Cardiac fibroblast (primary cell): ENCODE data around the gene BTK.

Experiments
- DNase-seq, 2 donors: peaks; one replicate each; pipeline versions ENCODE4 v3.0.0 to v3.0.0-alpha.2; 2010; ENCODE audit warnings: low read depth in 2 of 2
- H3K4me3 ChIP-seq, 2 donors: replicated peaks in 1 of 2; 1 replicate in 1 of 2; 2 replicates in 1 of 2; pipeline ENCODE4 v1.5.1; 2011; ENCODE audit warnings: low read depth in 2 of 2, low read length in 2 of 2, mild to moderate bottlenecking in 2 of 2, moderate library complexity in 1 of 2
- CTCF ChIP-seq: IDR thresholded peaks from one replicate; pipeline ENCODE4 v1.5.1; 2011; ENCODE audit warnings: low read depth, mild to moderate bottlenecking, low read length, inconsistent platforms

BTK gene

DNA sequence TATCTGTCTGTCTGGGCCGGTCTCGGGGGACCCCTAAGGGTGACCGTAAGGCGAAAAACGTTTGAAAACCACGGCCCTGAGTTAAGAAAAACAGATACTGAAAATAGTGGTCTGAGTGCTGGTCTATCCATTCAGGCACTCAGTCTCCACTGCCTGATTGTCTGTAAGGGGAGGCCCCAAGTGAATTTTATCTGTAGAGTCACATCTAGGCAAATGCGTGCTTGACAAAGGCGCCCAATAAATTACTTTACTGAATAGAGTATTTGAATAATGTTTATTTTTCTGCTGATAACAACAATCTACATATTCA, 22.5 kb upstream of the BTK start:
- no peak for TF ChIP-seq CTCF
- peak overlapping the region; percentile 60 to 67 for H3K4me3 ChIP-seq
- DNase-seq, result no peak

- DNase-seq, result peak; percentile 99
- TF ChIP-seq CTCF, result no peak
- peak within 1 kb of the TSS; percentile 72 for H3K4me3 ChIP-seq
Observed at GRCh38 chrX:101407748-101408531, 21.9 kb upstream of the BTK start, which contains the start of the genes GLA and HNRNPH2. Gene GLA (minus strand): TSS chrX:101407925. CDS start chrX:101407903, 22 bp downstream. Gene HNRNPH2 (plus strand): TSS chrX:101408222. CDS start chrX:101411989, 3,767 bp downstream.

DNA sequence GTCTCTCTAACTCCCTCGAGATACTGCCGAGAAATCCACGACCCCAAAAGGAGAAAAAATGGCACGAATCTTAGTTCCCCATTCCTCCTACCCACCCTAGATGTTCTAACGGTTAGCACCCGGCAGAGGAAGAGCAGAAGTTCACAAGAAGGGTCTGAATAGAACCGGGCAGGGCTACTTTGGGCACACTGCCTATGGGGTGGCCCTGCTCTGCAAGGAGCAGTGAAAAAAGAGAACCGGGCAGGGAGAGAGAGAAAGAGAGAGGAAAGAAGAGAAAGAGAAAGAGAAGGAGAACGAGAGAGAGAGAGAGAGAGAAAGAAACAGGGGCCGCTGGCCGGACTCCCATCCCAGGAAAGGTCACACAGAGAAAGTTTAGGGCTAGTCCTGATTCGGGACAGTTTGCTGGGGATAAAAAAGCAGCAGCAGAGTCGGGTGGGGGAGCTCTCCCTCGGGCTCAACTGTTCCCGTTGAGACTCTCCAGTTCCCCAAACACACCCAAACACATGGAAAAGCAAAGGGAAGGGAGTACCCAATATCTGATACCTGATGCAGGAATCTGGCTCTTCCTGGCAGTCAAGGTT, 21.3 kb upstream of the BTK start:
- TF ChIP-seq CTCF, result no peak
- peak overlapping the region; percentile 72 for H3K4me3 ChIP-seq
- DNase-seq, result no peak

DNA sequence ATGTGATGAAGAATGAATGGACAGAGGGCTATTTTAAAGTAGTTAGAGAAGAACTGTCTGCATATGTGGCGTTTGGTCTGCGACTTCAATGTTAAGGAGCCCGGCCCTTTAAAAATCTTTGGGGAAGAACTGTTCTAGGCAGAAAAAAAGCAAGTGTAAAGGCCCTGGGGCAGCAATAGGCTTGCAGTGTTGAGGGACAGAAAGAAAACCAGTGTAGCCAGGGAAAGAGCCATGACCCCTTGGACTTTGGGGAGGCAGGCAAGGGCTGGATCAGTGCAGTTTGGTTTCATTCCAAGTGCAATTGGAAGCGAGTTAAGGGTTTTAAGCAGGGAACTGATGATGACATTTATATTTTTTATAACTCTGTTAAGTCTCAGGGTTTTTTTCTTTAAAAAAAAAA, 13.8 kb upstream of the BTK start:
- H3K4me3 ChIP-seq, result no peak overlapping the region
- TF ChIP-seq CTCF, result no peak
- no peak for DNase-seq

- DNase-seq, result no peak
- TF ChIP-seq CTCF, result no peak
- H3K4me3 ChIP-seq, result no peak overlapping the region
Observed at GRCh38 chrX:101398694-101399093, 12.7 kb upstream of the BTK start.

DNA sequence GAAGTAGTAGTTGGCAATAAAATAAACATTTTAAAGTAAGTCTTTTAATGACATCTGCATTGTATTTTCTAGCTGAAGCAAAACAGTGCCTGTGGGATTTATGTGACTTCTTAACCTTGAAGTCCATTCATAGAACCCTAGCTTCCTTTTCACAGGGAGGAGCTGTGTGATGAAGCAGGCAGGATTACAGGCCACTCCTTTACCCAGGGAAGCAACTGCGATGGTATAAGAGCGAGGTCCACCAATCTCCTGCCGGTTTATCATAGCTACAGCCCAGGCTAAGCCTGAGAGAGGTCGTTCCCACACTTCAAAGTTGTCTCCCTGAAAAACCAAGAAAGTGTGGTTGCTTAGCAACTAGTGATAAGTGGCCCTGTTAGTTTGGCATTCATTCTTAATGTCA, 11.8 kb upstream of the BTK start:
- no peak for TF ChIP-seq CTCF
- H3K4me3 ChIP-seq, result no peak overlapping the region
- DNase-seq, result peak in 1 of 2 donors; percentile 54
